Astrocyte of the cerebellum (primary cell): ENCODE measurements around the gene KCTD18.

Experiments
- DNase-seq: peaks from one replicate; pipeline ENCODE4 v3.0.0-alpha.2; 2011; ENCODE audit warnings: low read depth
- H3K4me3 ChIP-seq: 2 replicates; pipeline ENCODE4 v1.5.1; 2011; ENCODE audit warnings: mild to moderate bottlenecking, low read depth, low read length, moderate library complexity
- CTCF ChIP-seq: IDR thresholded peaks from 2 replicates; pipeline ENCODE4 v1.5.1; 2012; ENCODE audit warnings: low read length, low read depth, moderate library complexity, mild to moderate bottlenecking; ENCODE audit errors: missing control alignments
- in situ Hi-C: cut with HindIII; loops from 2 replicates; pipeline ENCODE4 v1.10.0; 2017; ENCODE audit warnings: low sequenced_read_pairs

Gene KCTD18

GRCh38 chr2:200482194-200482593 lies 27.7 kb downstream of the KCTD18 start:
- H3K4me3 ChIP-seq: no peak overlapping the region
- no peak for DNase-seq
- in situ Hi-C loops: loop anchor here (5.0 kb wide), 1 partner anchor 510 kb away; no protein-coding TSS in a partner anchor
- TF ChIP-seq CTCF: no peak

- no peak for TF ChIP-seq CTCF
- no peak overlapping the region for H3K4me3 ChIP-seq
- peak; percentile 18 for DNase-seq
- in situ Hi-C loops: loop anchor here (5.0 kb wide), 1 partner anchor 507 kb away; no protein-coding TSS in a partner anchor
Measured at GRCh38 chr2:200479692-200480265, 30.1 kb downstream of the KCTD18 start.

- in situ Hi-C loops: no loop called here
- DNase-seq: no peak
- no peak for TF ChIP-seq CTCF
- H3K4me3 ChIP-seq: no peak overlapping the region
Measured at GRCh38 chr2:200477667-200478131, 32.2 kb downstream of the KCTD18 start.

- no peak overlapping the region for H3K4me3 ChIP-seq
- no peak for TF ChIP-seq CTCF
- DNase-seq: no peak
- in situ Hi-C loops: no loop called here
Measured at GRCh38 chr2:200476836-200477235, 33.0 kb downstream of the KCTD18 start.

GRCh38 chr2:200475795-200476194 lies 34.1 kb downstream of the KCTD18 start:
- in situ Hi-C loops: no loop called here
- TF ChIP-seq CTCF: no peak
- H3K4me3 ChIP-seq: no peak overlapping the region
- no peak for DNase-seq

GRCh38 chr2:200472853-200473464 lies 36.9 kb downstream of the KCTD18 start:
- in situ Hi-C loops: no loop called here
- DNase-seq: no peak
- no peak overlapping the region for H3K4me3 ChIP-seq
- TF ChIP-seq CTCF: no peak
